Heart right ventricle (tissue), 16 donors: ENCODE results near the gene CISTR. TPM values are rescaled to one million over a fixed set of nuclear protein-coding genes. Genes with fewer than 3 reads are reported as not detected.

Experiments
- ATAC-seq, 8 donors: fragments of 200-7000 bp; cut with Tn5 transposase; one replicate each; pipeline ENCODE4 v1.9.1; 2020; ENCODE audit warnings: mild to moderate bottlenecking in 8 of 8, moderate library complexity in 8 of 8, moderate number of reproducible peaks in 1 of 8
- DNase-seq, 2 donors: peaks; one replicate each; pipeline ENCODE4 v3.0.0-alpha.2; 2020
- H3K27ac ChIP-seq, 10 donors: fragments of 200-600 bp; sonication (generic) in 2 of 10; one replicate each; pipeline versions ENCODE4 v1.5.0 to v1.8.0; 2020 to 2022; ENCODE audit warnings: mild to moderate bottlenecking in 3 of 10
- H3K27me3 ChIP-seq, 7 donors: fragments of 200-600 bp; one replicate each; pipeline ENCODE4 v1.8.0; 2021 to 2022; ENCODE audit warnings: mild to moderate bottlenecking in 2 of 7
- H3K36me3 ChIP-seq, 9 donors: fragments of 200-600 bp; sonication (generic) in 1 of 9; one replicate each; pipeline versions ENCODE4 v1.5.0 to v1.8.0; 2020 to 2022; ENCODE audit warnings: mild to moderate bottlenecking in 2 of 9
- H3K4me1 ChIP-seq, 9 donors: fragments of 200-600 bp; sonication (generic) in 1 of 9; one replicate each; pipeline versions ENCODE4 v1.5.0 to v1.8.0; 2020 to 2022; ENCODE audit warnings: mild to moderate bottlenecking in 4 of 9
- H3K4me3 ChIP-seq, 10 donors: fragments of 200-600 bp; sonication (generic) in 2 of 10; one replicate each; pipeline versions ENCODE4 v1.5.0 to v1.8.0; 2020 to 2022; ENCODE audit warnings: mild to moderate bottlenecking in 7 of 10, moderate library complexity in 2 of 10
- H3K9me3 ChIP-seq, 11 donors: fragments of 200-600 bp in 10 of 11; sonication (generic) in 2 of 11; one replicate each; pipeline versions ENCODE4 v1.5.0 to v1.8.0; 2013 to 2022; ENCODE audit warnings: mild to moderate bottlenecking in 2 of 11, control low read depth in 1 of 11, moderate library complexity in 1 of 11
- CTCF ChIP-seq, 9 donors: fragments of 200-600 bp; sonication (generic) in 2 of 9; IDR thresholded peaks; one replicate each; pipeline versions ENCODE4 v1.5.0 to v1.8.0; 2021 to 2022; ENCODE audit warnings: antibody characterized with exemption in 9 of 9, mild to moderate bottlenecking in 5 of 9, moderate library complexity in 1 of 9
- WGBS, 2 donors: extraction: QIAGEN DNeasy Blood & Tissue Kit; methylation state at CpG; one replicate each; pipeline ENCODE4 v1.1.7; 2013; ENCODE audit warnings: inconsistent platforms in 1 of 2; 5-methylcytosine and 5-hydroxymethylcytosine counted together
- intact Hi-C, 10 donors: fragments of 100-400 bp; cut with DNase I; formaldehyde crosslinking; loops; one replicate each; pipeline versions ENCODE4 v1.11.1 to v1.14.2; 2022
- polyA plus RNA-seq, 2 donors: library from polyadenylated mRNA; stranded (reverse); fragments of 200-250 nt; gene quantifications; one replicate each; pipeline ENCODE4 v1.2.3, GENCODE V29; 2013
- total RNA-seq, 10 donors: library from RNA; stranded (reverse); fragmentation: NEBNext Ultra II Directional in 3 of 10; extraction: Animal tissue kit (Norgen Biotek cat#: 25700) in 3 of 10; gene quantifications; one replicate each; pipeline versions ENCODE4 v1.2.1 to v1.2.4, GENCODE V29; 2021 to 2023
- donor health status: Arrhythmogenic right ventricular cardiomyopathy.
- donor health status: ischemic (EF 13 %, LVEDD 7.1; RV severe dilation, severe dysfunction).
- donor health status: healthy with polysubstance abuse.
- donor health status: DM: no; HTN: yes; CAD: no.
- donor health status: DM: no; HTN: no; CAD: no.
- donor health status: ischemic (EF 25% LVEDD 6.9; RV normal size, moderate dysfunction).
- donor health status: ischemic (EF 25% LVEDD 5.7; RV mildly dilated, moderate dysfunction).
- donor health status: healthy.
- donor health status: DM: yes; HTN: yes; CAD: no.
- donor health status: Ischemic cardiomyopathy.
- donor health status: ischemic (EF 35%, LVEDD 5.7; RV mildly dilated, moderate dysfunction).
- donor health status: nonischemic (EF 11% LVEDD 7.7; RV severe dilation, severe dysfunction).
- donor health status: DM: yes; HTN: yes; CAD: no.
- donor health status: PGD.
- donor health status: ischemic (EF 29% LVEDD 5.4; RV normal size, mild dysfunction).
- donor health status: nonischemic (EF 23%, LVEDD 6.1; RV moderate dilation, normal function).

Gene CISTR
- total and polyA plus RNA-seq, 12 donors: 0.16 to 3.6 (median 2.6) TPM; not detected in 1

DNA sequence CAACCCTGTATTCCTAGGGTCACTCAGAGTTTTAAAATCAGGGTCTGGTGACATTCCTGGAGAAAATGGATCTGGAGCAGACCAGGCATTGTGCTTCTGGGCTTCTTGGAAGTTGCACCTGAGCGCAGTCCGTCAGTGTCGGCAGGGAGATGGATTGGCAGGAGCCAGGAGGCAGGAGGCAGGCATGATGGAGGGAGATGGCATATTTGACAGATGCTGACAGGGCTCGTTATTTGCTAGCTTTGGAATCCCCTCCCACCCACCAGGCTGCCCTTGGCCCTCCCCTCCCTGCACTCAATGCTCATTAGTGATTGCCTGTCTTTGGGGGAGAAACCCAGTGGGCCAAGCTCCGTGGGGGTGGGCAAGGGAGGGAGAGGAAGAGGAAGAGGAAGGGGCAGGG is 4.7 kb downstream of the CISTR start:
- DNase-seq (no peak), ATAC-seq (no peak)
- H3K9me3 ChIP-seq: no peaks in the 10 kb centered on the region
- no peak overlapping the region for H3K27ac ChIP-seq
- peaks cover 0 to 33% (median 14%) of the 10 kb centered on the region in 9 donors for H3K4me1 ChIP-seq
- 34 to 48% methylated on average over 5 of the region's 5 CpGs for WGBS, 2 donors
- no peak for TF ChIP-seq CTCF (IDR thresholded peaks at IDR 0.05)
- intact Hi-C loops: loop anchor here in 6 of 10 donors (2.0 to 10.0 kb wide), 4 partner anchors 46 to 205 kb away; no protein-coding TSS in a partner anchor
- H3K27me3 ChIP-seq: peaks cover 4 to 87% (median 61%) of the 10 kb centered on the region in 7 donors
- no peaks in the 10 kb centered on the region for H3K36me3 ChIP-seq
- H3K4me3 ChIP-seq: no peak overlapping the region

DNA sequence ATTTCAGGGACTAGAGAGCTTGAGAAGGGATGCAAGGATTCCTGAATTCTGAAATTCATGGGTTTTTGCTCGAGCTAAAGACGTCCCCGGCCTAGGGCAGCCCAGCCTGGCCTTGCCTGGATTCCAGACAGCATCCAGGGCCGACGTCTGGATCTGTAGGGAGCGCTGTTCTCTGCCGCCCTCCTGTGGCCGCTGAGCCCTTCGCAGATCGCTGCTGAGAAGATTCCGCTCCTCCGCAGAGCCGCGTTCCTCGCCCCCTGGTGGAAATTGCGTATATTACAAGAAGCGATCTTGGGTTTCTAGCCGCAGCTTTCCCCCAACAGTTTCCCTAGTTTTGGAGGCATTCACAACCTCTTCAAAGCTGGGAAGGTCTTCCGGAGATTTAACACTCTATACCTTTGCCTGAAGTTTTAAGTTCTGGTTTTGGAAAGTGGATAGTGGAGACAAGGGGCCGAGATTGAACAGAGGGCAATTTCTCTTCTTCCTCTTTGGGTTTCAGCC is 5.1 kb downstream of the CISTR start:
- H3K27ac ChIP-seq: no peak overlapping the region
- H3K4me1 ChIP-seq: peaks cover 0 to 29% (median 9%) of the 10 kb centered on the region in 9 donors
- WGBS, 2 donors: 1 to 2% methylated on average over 20 of the region's 20 CpGs
- H3K4me3 ChIP-seq: no peak overlapping the region
- intact Hi-C loops: loop anchor here in 7 of 10 donors (1.0 to 10.0 kb wide), 6 partner anchors 44 to 204 kb away; no protein-coding TSS in a partner anchor
- peak; percentile 83 to 94 (median 92) for ATAC-seq
- peaks cover 4 to 87% (median 65%) of the 10 kb centered on the region in 7 donors for H3K27me3 ChIP-seq
- peak; percentile 93 for DNase-seq
- peak; percentile 100 for TF ChIP-seq CTCF (IDR thresholded peaks at IDR 0.05)
- no peaks in the 10 kb centered on the region for H3K9me3 ChIP-seq
- no peaks in the 10 kb centered on the region for H3K36me3 ChIP-seq

DNA sequence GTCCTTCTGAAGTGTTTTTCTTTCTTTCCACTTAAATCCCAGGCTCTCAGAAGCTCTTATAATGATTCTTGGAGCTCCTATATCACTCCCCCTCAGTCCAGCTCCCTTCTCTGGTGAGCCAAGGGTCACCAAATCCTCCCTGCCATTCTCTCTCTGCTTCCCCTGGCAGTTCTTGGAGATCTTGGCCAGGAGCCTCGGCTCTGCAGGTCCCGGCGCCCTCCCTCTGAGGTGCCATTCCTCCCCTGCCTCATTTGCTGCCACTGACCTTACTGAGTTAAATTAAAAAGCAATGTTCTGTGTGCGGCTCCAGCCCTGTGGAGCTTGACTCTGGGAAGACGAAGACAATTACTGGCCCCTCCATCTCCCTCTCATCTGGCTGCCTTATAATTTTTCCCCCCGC is 7.0 kb downstream of the CISTR start:
- no peaks in the 10 kb centered on the region for H3K9me3 ChIP-seq
- no peak overlapping the region for H3K27ac ChIP-seq

DNA sequence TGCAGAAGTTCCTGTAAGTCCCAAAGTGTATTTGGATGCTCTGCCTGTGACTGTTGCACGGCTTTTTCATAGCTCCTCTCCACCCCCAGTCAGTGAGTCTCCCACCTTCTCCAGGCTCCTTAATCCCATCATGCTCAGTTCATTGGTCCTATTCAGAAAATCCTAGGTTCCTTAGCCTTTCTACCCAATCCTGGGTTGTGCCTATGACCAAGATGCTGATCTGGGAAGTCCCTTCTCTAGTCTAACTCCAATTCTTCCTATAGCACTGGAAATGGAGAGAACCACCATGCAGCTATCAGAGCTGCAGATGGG is 7.7 kb downstream of the CISTR start:
- Histone ChIP-seq H3K9me3 (no peaks in the 10 kb centered on the region), H3K36me3 (no peaks in the 10 kb centered on the region), H3K4me3 (no peak overlapping the region), H3K27me3 (peaks cover 4 to 87% (median 68%) of the 10 kb centered on the region in 7 donors), H3K4me1 (peaks cover 6 to 27% (median 13%) of the 10 kb centered on the region in 9 donors), H3K27ac (no peak overlapping the region)
- no peak for TF ChIP-seq CTCF (IDR thresholded peaks at IDR 0.05)
- DNase-seq (no peak), ATAC-seq (no peak)
- intact Hi-C loops: loop anchor here in 6 of 10 donors (1.0 to 10.0 kb wide), 5 partner anchors 40 to 202 kb away; no protein-coding TSS in a partner anchor
- WGBS, 2 donors: 94 to 97% methylated on average over 1 of the region's 1 CpG

More for the DNA sequence above, 7.0 kb downstream of the CISTR start:
- H3K27me3 ChIP-seq: peaks cover 4 to 87% (median 68%) of the 10 kb centered on the region in 7 donors
- no peak for DNase-seq
- no peaks in the 10 kb centered on the region for H3K36me3 ChIP-seq
- TF ChIP-seq CTCF (IDR thresholded peaks at IDR 0.05): no peak
- peaks cover 0 to 20% (median 7%) of the 10 kb centered on the region in 9 donors for H3K4me1 ChIP-seq
- intact Hi-C loops: loop anchor here in 8 of 10 donors (1.0 to 10.0 kb wide), 5 partner anchors 40 to 202 kb away; no protein-coding TSS in a partner anchor
- ATAC-seq: no peak
- 64 to 65% methylated on average over 6 of the region's 6 CpGs for WGBS, 2 donors
- H3K4me3 ChIP-seq: no peak overlapping the region
